Retinal pigment epithelial cell (primary cell): ENCODE results near the gene GAREM1.

Experiments used
- DNase-seq: peaks from one replicate; pipeline ENCODE4 v3.0.0-alpha.2; 2010; ENCODE audit warnings: low read depth
- H3K4me3 ChIP-seq: 2 replicates; pipeline ENCODE4 v1.5.1; 2011; ENCODE audit warnings: mild to moderate bottlenecking, low read length, control low read depth, moderate library complexity
- TF ChIP-seq, protein P1 (sequence below): conservative IDR thresholded peaks from 2 replicates; pipeline ENCODE4 v1.5.1; 2011; ENCODE audit warnings: low read depth, low read length, control low read depth, inconsistent platforms

GAREM1 gene

DNA sequence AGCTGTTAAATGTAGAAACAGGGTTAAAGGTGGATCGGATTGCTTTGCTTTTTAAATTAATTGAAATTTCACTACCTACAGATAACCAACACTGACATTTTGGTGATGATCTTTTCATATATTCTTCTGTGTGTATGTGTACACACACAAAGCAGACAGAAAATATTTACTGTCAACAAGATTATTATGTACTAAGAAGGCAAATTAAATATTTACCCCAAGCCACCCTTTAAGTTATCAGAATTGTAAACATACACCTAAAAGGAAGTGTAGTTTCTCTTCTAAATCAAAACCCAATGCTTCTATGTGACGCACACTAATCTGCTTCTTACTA, 98.7 kb downstream of the GAREM1 start:
- TF ChIP-seq, protein P1, sequence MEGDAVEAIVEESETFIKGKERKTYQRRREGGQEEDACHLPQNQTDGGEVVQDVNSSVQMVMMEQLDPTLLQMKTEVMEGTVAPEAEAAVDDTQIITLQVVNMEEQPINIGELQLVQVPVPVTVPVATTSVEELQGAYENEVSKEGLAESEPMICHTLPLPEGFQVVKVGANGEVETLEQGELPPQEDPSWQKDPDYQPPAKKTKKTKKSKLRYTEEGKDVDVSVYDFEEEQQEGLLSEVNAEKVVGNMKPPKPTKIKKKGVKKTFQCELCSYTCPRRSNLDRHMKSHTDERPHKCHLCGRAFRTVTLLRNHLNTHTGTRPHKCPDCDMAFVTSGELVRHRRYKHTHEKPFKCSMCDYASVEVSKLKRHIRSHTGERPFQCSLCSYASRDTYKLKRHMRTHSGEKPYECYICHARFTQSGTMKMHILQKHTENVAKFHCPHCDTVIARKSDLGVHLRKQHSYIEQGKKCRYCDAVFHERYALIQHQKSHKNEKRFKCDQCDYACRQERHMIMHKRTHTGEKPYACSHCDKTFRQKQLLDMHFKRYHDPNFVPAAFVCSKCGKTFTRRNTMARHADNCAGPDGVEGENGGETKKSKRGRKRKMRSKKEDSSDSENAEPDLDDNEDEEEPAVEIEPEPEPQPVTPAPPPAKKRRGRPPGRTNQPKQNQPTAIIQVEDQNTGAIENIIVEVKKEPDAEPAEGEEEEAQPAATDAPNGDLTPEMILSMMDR: no peak
- no peak for DNase-seq
- H3K4me3 ChIP-seq: no peak overlapping the region

GRCh38 chr18:32371384-32371783, 99.3 kb downstream of the GAREM1 start:
- no peak for DNase-seq
- no peak overlapping the region for H3K4me3 ChIP-seq
- TF ChIP-seq, protein P1: no peak

GRCh38 chr18:32368991-32369390, 101.7 kb downstream of the GAREM1 start:
- H3K4me3 ChIP-seq: no peak overlapping the region

GRCh38 chr18:32368170-32368569, 102.5 kb downstream of the GAREM1 start:
- DNase-seq: no peak
- H3K4me3 ChIP-seq: no peak overlapping the region
- TF ChIP-seq, protein P1: no peak

More at GRCh38 chr18:32368991-32369390, 101.7 kb downstream of the GAREM1 start:
- TF ChIP-seq, protein P1: no peak
- no peak for DNase-seq

- TF ChIP-seq, protein P1: no peak
- DNase-seq: no peak
- no peak overlapping the region for H3K4me3 ChIP-seq
Observed at GRCh38 chr18:32366586-32367538, 103.8 kb downstream of the GAREM1 start.

GRCh38 chr18:32362484-32362883, 108.2 kb downstream of the GAREM1 start:
- no peak overlapping the region for H3K4me3 ChIP-seq
- DNase-seq: no peak
- TF ChIP-seq, protein P1: no peak
